Astrocyte (in vitro differentiated cells and primary cell): ENCODE measurements around the gene HMCN1.

Experiments
- CTCF ChIP-seq: IDR thresholded peaks from 2 replicates; pipeline ENCODE4 v1.5.1; 2011; ENCODE audit warnings: low read depth, mild to moderate bottlenecking, inconsistent platforms, low read length, moderate library complexity; ENCODE audit not compliant: insufficient read depth
- EZH2 ChIP-seq: IDR thresholded peaks from 2 replicates; pipeline ENCODE4 v1.6.1; 2012; ENCODE audit warnings: mild to moderate bottlenecking, low read length, inconsistent platforms; ENCODE audit not compliant: insufficient read depth

DNA sequence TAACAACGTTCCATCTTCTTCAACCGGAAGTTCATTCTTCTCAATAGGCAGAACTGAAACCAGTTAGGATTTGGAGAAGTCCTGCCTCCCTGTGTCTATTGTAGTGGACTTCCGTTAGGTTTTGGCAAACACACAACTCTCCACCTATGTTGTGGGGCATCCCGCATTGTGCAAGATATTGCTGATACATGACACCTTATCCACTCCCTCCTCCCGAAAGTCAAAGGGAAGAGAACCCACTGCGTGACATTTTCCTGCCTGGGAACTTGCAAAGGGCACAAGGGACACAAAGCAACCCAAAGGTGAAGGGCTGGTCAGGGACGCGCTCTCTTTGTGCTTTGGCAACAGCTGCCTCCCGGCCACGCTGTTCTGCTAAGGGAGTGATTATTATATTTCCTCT is 476.1 kb downstream of the HMCN1 start:
- TF ChIP-seq CTCF (no peak), EZH2 (no peak)
